Measurements from ENCODE around the gene EHMT1.
A peak's percentile ranks its signal among the peaks of the same experiment; 100 is the strongest.

The EHMT1 gene

DNA sequence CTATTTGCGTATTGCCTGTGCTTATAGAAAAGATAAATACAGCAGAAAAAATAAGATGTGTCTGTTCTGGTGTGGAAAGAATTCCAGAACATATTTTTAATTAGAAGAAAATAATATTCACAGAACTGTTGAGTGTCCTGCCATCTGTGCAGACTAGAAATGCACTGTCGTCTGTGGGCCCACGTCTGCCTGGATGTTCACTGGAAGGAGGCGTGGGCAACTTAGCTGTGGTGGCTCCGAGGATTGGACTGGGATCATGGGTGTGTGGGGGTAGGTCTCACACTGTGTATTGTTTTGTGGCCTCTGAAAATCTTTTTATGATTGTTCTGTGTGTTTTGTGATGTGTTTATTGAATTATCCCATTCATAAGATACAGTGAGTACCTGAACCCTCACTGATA lies 132.8 kb downstream of the EHMT1 start:
- Histone ChIP-seq H3K27me3 (ENCODE audit: insufficient read depth, low read length) (no peaks in the 10 kb centered on the region), H3K4me3 (ENCODE audit: low read depth, low read length) (no peak overlapping the region), H3K36me3 (ENCODE audit: insufficient read depth, low read length) (peaks cover 31% of the 10 kb centered on the region), H3K4me1 (ENCODE audit: control insufficient read depth, insufficient read depth, low read length, unreplicated experiment) (no peaks in the 10 kb centered on the region), H2AFZ (ENCODE audit: low read length, unreplicated experiment) (no peak overlapping the region), H3K79me2 (ENCODE audit: control insufficient read depth, insufficient read depth, low read length, unreplicated experiment) (peaks cover 6% of the 10 kb centered on the region), H3K27ac (ENCODE audit: low read depth, low read length) (no peak overlapping the region)

DNA sequence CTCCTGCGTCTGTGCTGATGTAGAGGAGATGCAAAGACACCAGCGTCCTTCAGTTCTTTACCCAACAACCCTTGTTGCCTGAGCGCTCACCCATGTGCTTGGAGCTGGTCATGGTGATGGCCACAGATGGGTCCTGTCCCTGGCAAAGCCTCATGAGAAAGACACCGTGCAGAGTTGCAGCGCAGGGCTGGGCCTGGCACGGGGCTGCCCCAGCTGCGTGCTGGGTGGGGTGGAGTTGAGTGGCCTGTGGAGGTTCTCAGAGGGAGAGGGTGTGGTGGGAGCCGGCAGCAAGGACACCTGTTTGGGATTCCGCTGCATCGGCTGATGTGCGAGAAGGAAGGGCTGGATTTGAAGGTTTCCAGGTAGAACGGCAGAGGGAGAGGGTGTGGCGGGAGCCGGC lies 133.6 kb downstream of the EHMT1 start:
- Histone ChIP-seq H3K79me2 (ENCODE audit: control insufficient read depth, insufficient read depth, low read length, unreplicated experiment) (peaks cover 9% of the 10 kb centered on the region), H3K27me3 (ENCODE audit: insufficient read depth, low read length) (no peaks in the 10 kb centered on the region), H3K4me1 (ENCODE audit: control insufficient read depth, insufficient read depth, low read length, unreplicated experiment) (peaks cover 4% of the 10 kb centered on the region), H2AFZ (ENCODE audit: low read length, unreplicated experiment) (no peak overlapping the region), H3K36me3 (ENCODE audit: insufficient read depth, low read length) (peaks cover 31% of the 10 kb centered on the region), H3K4me3 (ENCODE audit: low read depth, low read length) (no peak overlapping the region), H3K27ac (ENCODE audit: low read depth, low read length) (no peak overlapping the region)

GRCh38 chr9:137753192-137753765 lies 134.5 kb downstream of the EHMT1 start:
- peaks cover 12% of the 10 kb centered on the region for H3K4me1 ChIP-seq (ENCODE audit: control insufficient read depth, insufficient read depth, low read length, unreplicated experiment)
- H3K27ac ChIP-seq (ENCODE audit: low read depth, low read length) = no peak overlapping the region
- no peaks in the 10 kb centered on the region for H3K27me3 ChIP-seq (ENCODE audit: insufficient read depth, low read length)
- H3K36me3 ChIP-seq (ENCODE audit: insufficient read depth, low read length) = peaks cover 36% of the 10 kb centered on the region
- no peak overlapping the region for H2AFZ ChIP-seq (ENCODE audit: low read length, unreplicated experiment)
- H3K79me2 ChIP-seq (ENCODE audit: control insufficient read depth, insufficient read depth, low read length, unreplicated experiment) = peaks cover 9% of the 10 kb centered on the region
- no peak overlapping the region for H3K4me3 ChIP-seq (ENCODE audit: low read depth, low read length)

GRCh38 chr9:137755261-137755927 lies 136.6 kb downstream of the EHMT1 start:
- H3K27me3 ChIP-seq (ENCODE audit: insufficient read depth, low read length) = no peaks in the 10 kb centered on the region
- H3K79me2 ChIP-seq (ENCODE audit: control insufficient read depth, insufficient read depth, low read length, unreplicated experiment) = peaks cover 6% of the 10 kb centered on the region
- H2AFZ ChIP-seq (ENCODE audit: low read length, unreplicated experiment) = no peak overlapping the region
- no peak overlapping the region for H3K4me3 ChIP-seq (ENCODE audit: low read depth, low read length)
- H3K4me1 ChIP-seq (ENCODE audit: control insufficient read depth, insufficient read depth, low read length, unreplicated experiment) = peaks cover 15% of the 10 kb centered on the region
- H3K27ac ChIP-seq (ENCODE audit: low read depth, low read length) = no peak overlapping the region
- H3K36me3 ChIP-seq (ENCODE audit: insufficient read depth, low read length) = peaks cover 49% of the 10 kb centered on the region

- Histone ChIP-seq H3K4me1 (ENCODE audit: control insufficient read depth, insufficient read depth, low read length, unreplicated experiment) (peaks cover 17% of the 10 kb centered on the region), H3K79me2 (ENCODE audit: control insufficient read depth, insufficient read depth, low read length, unreplicated experiment) (peaks cover 10% of the 10 kb centered on the region), H3K4me3 (ENCODE audit: low read depth, low read length) (no peak overlapping the region), H3K27ac (ENCODE audit: low read depth, low read length) (no peak overlapping the region), H3K36me3 (ENCODE audit: insufficient read depth, low read length) (peaks cover 43% of the 10 kb centered on the region), H3K27me3 (ENCODE audit: insufficient read depth, low read length) (no peaks in the 10 kb centered on the region), H2AFZ (ENCODE audit: low read length, unreplicated experiment) (no peak overlapping the region)
Measured at GRCh38 chr9:137756045-137756744, 137.4 kb downstream of the EHMT1 start.

DNA sequence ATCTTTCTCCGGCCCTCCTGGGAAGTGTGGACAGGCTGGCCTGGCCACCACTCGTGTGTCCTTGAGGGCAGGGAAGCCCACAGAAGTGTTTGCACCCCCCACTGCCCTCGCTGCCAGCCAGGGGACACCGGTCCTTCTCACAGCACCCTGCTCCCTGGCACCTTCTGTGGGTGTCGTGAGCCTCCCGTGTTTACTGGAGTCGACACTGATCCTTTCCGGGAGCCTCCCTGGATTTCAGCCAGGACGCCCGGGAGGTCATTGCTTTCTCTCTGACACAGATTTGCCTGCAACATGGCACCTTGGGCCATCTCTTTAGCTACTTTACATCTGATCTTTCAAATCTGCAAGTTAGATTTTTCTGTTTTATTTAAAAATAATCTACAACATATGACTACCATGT lies 138.3 kb downstream of the EHMT1 start:
- peaks cover 17% of the 10 kb centered on the region for H3K4me1 ChIP-seq (ENCODE audit: control insufficient read depth, insufficient read depth, low read length, unreplicated experiment)
- H3K79me2 ChIP-seq (ENCODE audit: control insufficient read depth, insufficient read depth, low read length, unreplicated experiment) = peaks cover 10% of the 10 kb centered on the region
- H3K4me3 ChIP-seq (ENCODE audit: low read depth, low read length) = no peak overlapping the region
- no peak overlapping the region for H2AFZ ChIP-seq (ENCODE audit: low read length, unreplicated experiment)
- peak overlapping the region; percentile 58 for H3K27ac ChIP-seq (ENCODE audit: low read depth, low read length)
- H3K27me3 ChIP-seq (ENCODE audit: insufficient read depth, low read length) = no peaks in the 10 kb centered on the region
- peaks cover 36% of the 10 kb centered on the region for H3K36me3 ChIP-seq (ENCODE audit: insufficient read depth, low read length)

- no peaks in the 10 kb centered on the region for H3K27me3 ChIP-seq (ENCODE audit: insufficient read depth, low read length)
- H2AFZ ChIP-seq (ENCODE audit: low read length, unreplicated experiment) = no peak overlapping the region
- H3K36me3 ChIP-seq (ENCODE audit: insufficient read depth, low read length) = peaks cover 33% of the 10 kb centered on the region
- peaks cover 10% of the 10 kb centered on the region for H3K79me2 ChIP-seq (ENCODE audit: control insufficient read depth, insufficient read depth, low read length, unreplicated experiment)
- H3K4me1 ChIP-seq (ENCODE audit: control insufficient read depth, insufficient read depth, low read length, unreplicated experiment) = peaks cover 17% of the 10 kb centered on the region
- H3K27ac ChIP-seq (ENCODE audit: low read depth, low read length) = peak overlapping the region; percentile 58
- no peak overlapping the region for H3K4me3 ChIP-seq (ENCODE audit: low read depth, low read length)
Measured at GRCh38 chr9:137757613-137758029, 138.8 kb downstream of the EHMT1 start.

DNA sequence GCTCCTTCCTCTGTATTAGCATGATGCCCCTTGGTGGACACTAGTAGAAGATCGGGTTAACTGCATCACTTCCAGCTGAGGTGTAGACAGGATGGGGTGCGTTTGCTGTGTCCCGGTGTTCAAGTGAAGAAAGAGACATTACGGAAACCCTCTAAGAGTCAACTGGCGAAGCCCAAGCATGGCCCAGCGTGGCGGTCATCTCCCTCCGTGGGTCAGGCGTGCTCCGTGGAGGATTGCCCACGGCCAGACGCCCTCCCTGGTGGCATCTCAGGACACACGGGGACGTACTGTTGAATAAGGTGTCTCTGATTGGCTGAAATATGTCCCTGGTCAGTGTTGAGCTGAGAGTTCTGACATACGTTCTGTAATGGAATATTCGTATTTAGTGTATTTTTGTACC lies 139.3 kb downstream of the EHMT1 start:
- no peak overlapping the region for H2AFZ ChIP-seq (ENCODE audit: low read length, unreplicated experiment)
- no peaks in the 10 kb centered on the region for H3K27me3 ChIP-seq (ENCODE audit: insufficient read depth, low read length)
- H3K36me3 ChIP-seq (ENCODE audit: insufficient read depth, low read length) = peaks cover 36% of the 10 kb centered on the region
- H3K4me3 ChIP-seq (ENCODE audit: low read depth, low read length) = no peak overlapping the region
- peak overlapping the region; percentile 58; the same call in 1 of the 2 replicates for H3K27ac ChIP-seq (ENCODE audit: low read depth, low read length)
- H3K79me2 ChIP-seq (ENCODE audit: control insufficient read depth, insufficient read depth, low read length, unreplicated experiment) = peaks cover 10% of the 10 kb centered on the region
- peaks cover 17% of the 10 kb centered on the region for H3K4me1 ChIP-seq (ENCODE audit: control insufficient read depth, insufficient read depth, low read length, unreplicated experiment)

- no peak overlapping the region for H2AFZ ChIP-seq (ENCODE audit: low read length, unreplicated experiment)
- no peak overlapping the region for H3K4me3 ChIP-seq (ENCODE audit: low read depth, low read length)
- no peak overlapping the region for H3K27ac ChIP-seq (ENCODE audit: low read depth, low read length)
- H3K4me1 ChIP-seq (ENCODE audit: control insufficient read depth, insufficient read depth, low read length, unreplicated experiment) = peaks cover 17% of the 10 kb centered on the region
- peaks cover 10% of the 10 kb centered on the region for H3K79me2 ChIP-seq (ENCODE audit: control insufficient read depth, insufficient read depth, low read length, unreplicated experiment)
- peaks cover 39% of the 10 kb centered on the region for H3K36me3 ChIP-seq (ENCODE audit: insufficient read depth, low read length)
- H3K27me3 ChIP-seq (ENCODE audit: insufficient read depth, low read length) = no peaks in the 10 kb centered on the region
Measured at GRCh38 chr9:137759117-137759516, 140.3 kb downstream of the EHMT1 start.

DNA sequence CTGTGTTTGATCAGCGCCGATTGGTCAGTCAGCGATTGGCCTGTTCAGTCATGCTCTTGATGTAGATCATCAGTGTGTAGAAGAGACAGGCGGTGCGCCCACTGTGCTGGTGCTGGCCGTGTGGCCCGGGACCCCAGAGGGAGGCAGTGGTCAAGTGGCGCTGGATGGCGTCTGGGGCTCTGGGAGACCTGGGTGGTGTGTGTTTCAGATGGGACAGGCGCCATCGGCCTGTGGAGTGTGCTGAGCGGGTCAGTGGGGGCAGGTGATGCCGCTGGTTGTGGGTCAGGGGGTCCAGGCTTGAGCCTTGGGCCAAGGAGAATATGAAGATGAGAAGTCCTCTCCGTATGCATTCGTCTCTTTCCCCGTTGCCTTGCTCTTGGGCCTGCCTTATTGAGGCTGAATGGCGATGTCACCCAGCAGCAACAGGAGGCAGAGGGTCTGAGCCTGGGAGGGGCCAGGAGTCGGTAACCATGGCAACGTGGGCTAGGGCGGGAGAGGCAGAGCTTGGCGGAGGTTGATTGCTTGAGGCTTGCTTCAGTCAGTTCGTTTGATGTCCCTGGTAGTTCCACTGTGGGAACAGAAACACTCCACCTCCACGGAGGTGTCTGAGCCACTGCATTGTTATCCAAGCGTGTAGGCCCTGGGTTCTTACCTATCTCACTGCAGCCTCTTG lies 141.0 kb downstream of the EHMT1 start:
- H3K27me3 ChIP-seq (ENCODE audit: insufficient read depth, low read length) = no peaks in the 10 kb centered on the region
- H3K27ac ChIP-seq (ENCODE audit: low read depth, low read length) = peak overlapping the region; percentile 30; the same call in 1 of the 2 replicates
- peaks cover 37% of the 10 kb centered on the region for H3K36me3 ChIP-seq (ENCODE audit: insufficient read depth, low read length)
- peaks cover 17% of the 10 kb centered on the region for H3K4me1 ChIP-seq (ENCODE audit: control insufficient read depth, insufficient read depth, low read length, unreplicated experiment)
- H2AFZ ChIP-seq (ENCODE audit: low read length, unreplicated experiment) = no peak overlapping the region
- peaks cover 10% of the 10 kb centered on the region for H3K79me2 ChIP-seq (ENCODE audit: control insufficient read depth, insufficient read depth, low read length, unreplicated experiment)
- H3K4me3 ChIP-seq (ENCODE audit: low read depth, low read length) = no peak overlapping the region
